ENCODE data around the gene TRIM49C.
"Not testable (repeated sequence)": the region's sequence is repeated elsewhere in the genome, so short reads cannot be mapped to it uniquely, and the experiment has no call there.

TRIM49C gene, protein sequence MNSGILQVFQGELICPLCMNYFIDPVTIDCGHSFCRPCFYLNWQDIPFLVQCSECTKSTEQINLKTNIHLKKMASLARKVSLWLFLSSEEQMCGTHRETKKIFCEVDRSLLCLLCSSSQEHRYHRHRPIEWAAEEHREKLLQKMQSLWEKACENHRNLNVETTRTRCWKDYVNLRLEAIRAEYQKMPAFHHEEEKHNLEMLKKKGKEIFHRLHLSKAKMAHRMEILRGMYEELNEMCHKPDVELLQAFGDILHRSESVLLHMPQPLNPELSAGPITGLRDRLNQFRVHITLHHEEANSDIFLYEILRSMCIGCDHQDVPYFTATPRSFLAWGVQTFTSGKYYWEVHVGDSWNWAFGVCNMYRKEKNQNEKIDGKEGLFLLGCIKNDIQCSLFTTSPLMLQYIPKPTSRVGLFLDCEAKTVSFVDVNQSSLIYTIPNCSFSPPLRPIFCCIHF

DNA sequence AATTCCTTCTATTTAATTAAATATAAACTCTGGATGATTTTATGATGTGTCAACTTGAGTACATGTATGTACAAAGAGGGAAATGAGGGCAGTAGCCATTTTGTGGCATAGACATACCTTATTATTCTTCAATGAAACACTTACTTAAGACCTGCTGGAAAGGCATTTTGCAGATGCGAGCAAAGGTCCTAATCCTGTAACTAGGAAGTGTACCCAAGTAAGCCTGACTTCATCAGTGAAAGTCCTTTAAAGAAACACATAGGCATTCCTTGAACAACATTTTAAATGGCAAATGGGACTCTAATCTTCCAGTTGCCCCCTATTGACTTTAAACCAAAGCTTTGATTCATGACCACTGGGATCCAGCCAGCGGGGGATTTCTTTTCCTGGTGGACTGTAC lies at the start of gene TRIM49C:
Gene TRIM49C, plus strand, starts transcription at position 301 of the 400 bp plus-strand sequence. CDS start 4,106 bp downstream, outside the sequence.
- in situ Hi-C loops (cut with MboI; ENCODE audit: low sequenced_read_pairs), result not testable (repeated sequence)

DNA sequence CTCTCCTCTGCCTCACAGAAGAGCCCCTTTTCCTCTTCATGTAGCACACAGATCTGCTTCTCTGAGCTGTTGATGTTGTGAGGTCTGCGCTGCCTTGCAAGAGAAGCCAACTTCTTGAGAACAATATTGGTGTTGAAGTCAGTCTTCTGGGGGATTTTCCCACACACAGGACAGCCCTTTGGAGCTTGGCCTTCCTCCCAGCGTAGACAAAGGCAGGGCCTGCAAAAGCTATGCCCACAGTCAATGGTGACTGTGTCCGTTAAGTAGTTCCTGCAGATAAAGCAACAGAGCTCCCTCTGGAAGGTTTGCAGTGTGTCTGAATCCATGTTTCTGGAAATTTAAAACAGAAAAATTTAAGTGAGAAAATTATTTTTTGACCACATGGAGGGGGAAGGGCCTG lies 6.7 kb upstream of the TRIM49C start:
- in situ Hi-C loops (cut with MboI; ENCODE audit: low sequenced_read_pairs), result not testable (repeated sequence)

DNA sequence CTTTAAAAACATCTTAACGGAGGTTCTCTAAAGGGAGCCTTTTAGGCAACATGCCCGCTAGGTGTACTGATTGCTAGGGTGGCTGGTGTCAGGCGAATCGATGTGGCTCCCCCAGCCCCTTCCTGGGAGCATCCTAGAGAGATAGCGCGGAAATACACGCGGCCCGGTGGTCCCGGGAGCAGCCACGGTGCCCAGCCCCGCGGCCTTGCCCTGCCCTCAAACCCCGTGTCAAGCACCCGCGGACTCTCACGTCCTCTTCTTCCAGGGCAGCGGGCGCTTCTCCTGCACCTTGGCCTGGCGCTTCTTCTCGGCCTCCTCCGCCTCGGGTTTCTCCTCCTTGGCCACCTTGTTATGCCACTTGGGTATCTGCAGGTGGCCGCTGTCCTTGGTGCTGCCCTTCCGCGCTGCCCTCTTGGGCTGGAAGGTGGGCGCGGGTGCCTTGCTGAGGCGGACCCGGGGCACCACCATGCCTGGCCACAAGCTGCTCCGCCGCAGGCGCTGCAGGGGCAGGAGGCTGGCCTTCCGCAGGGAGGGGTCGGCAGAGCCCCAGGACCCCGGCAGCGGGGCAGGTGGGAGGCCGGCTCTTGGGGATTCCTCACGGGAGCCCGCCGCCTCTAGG lies 20.8 kb downstream of the TRIM49C start:
- in situ Hi-C loops (cut with MboI; ENCODE audit: low sequenced_read_pairs), result not testable (repeated sequence)

DNA sequence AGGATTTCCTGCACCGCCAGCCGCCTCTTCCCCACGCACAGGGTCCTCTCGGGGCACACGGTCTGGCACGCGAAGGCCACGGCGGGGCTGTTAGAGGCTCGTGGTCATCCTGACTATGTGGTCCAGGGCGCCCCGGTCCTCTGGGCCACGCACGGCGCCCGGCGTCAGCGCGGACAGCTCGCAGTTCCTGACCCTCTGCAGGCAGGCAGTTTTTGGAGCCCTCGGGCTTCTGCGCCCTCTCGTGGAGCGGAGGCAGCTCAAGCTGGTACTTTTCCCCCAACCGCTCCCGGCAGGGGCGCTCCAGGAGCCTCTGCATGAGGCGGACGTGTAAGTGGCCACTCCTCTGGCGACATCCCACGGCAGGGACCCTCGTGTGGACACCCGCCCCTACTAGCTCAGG lies 21.4 kb downstream of the TRIM49C start:
- in situ Hi-C loops (cut with MboI; ENCODE audit: low sequenced_read_pairs), result not testable (repeated sequence)

DNA sequence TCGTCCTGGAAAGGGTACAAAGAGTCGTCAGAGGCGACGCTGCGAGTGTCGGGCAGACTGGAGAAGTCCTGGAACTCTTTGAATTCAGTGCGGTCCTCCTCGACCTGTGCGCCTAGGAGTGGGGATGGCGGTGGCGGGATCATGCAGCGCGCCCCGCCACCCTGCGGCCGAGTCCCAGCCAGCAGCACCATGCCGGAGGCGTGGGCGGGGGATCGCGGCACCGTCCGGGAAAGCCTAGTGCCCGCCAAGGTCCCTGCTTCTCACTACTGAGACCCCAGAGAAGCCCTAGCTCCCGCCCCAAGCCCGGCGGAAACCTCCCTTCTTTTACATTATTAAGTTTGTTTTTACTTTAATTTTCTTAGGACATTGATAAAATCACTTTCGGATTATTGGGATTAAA lies 22.6 kb downstream of the TRIM49C start:
- in situ Hi-C loops (cut with MboI; ENCODE audit: low sequenced_read_pairs), result not testable (repeated sequence)

DNA sequence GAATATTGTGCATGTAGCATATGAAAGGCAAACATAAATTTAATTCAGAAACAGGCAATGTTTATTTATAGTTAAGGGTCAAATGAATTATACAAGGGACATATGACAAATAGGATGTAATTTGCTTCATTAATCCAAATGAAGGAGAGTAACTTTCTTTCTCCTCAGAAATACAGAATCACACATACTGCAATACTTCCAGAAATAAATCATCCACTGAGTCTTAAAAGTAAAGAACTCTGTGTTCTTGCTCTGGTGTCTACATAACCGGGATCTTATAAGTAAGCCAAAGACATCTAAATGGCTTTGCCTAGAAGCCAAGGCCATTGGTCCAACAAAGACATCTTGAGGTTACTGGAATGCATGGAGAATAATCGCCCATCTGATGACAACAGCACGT lies 54.7 kb downstream of the TRIM49C start, which contains the start of gene UBTFL1:
Gene UBTFL1, plus strand, starts transcription at position 301 of the 400 bp plus-strand sequence. Its CDS starts 0 bp downstream, at position 301.
- in situ Hi-C loops (cut with MboI; ENCODE audit: low sequenced_read_pairs), result not testable (repeated sequence)

DNA sequence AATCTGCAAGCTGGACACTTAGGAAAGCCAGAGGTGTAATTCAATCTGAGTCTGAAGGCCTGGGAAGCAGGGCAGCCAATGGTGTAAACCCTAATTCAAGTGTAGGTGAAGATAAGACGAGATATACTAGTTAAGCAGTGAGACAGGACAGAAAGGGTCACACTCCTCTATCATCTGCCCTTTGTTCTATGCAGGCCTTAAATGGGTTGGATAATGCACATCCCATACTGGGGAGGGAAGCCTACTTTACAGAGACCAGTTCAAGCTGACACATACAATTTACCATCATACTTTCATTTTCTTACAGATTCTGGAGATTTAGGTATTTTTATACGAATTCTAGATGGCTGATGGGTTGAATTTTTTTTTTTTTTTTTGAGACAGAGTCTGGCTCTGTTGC lies 57.8 kb downstream of the TRIM49C start:
- in situ Hi-C loops (cut with MboI; ENCODE audit: low sequenced_read_pairs), result not testable (repeated sequence)
